Measurements from ENCODE around the gene IRAG1.

GRCh38 chr11:10659339-10660216 is 34.0 kb downstream of the IRAG1 start:
- TF ChIP-seq EZH2 (IDR thresholded peaks at IDR 0.05; ENCODE audit: low read depth, unreplicated experiment), result no peak
- TF ChIP-seq CTCF (conservative IDR thresholded peaks at IDR 0.05; ENCODE audit: low read depth in 2 of 2), result no peak
- no peak for TF ChIP-seq POLR2AphosphoS5 (IDR thresholded peaks at IDR 0.05; ENCODE audit: low read depth)
- TF ChIP-seq CREB1 (CRISPR knock-in tag; IDR thresholded peaks at IDR 0.05; ENCODE audit: low read depth), result no peak
- TF ChIP-seq JUNB (IDR thresholded peaks at IDR 0.05; ENCODE audit: unreplicated experiment), result no peak
- TF ChIP-seq REST (IDR thresholded peaks at IDR 0.05; ENCODE audit: unreplicated experiment), result no peak
- TF ChIP-seq EZH2phosphoT487 (IDR thresholded peaks at IDR 0.05; ENCODE audit: unreplicated experiment), result no peak
